Esophagus squamous epithelium (tissue), 5 donors: ENCODE results near the gene PAPPA. TPM values are rescaled to one million over a fixed set of nuclear protein-coding genes. Genes with fewer than 3 reads are reported as not detected.

Experiments used
- DNase-seq: peaks from one replicate; lab custom pipeline; 2025; lab: John Stamatoyannopoulos, UW
- H3K27ac ChIP-seq, 4 donors: fragments of 200-600 bp; sonication (generic); one replicate each; pipeline ENCODE4 v1.5.1; 2016 to 2019; ENCODE audit warnings: mild to moderate bottlenecking in 1 of 4
- H3K27me3 ChIP-seq, 4 donors: fragments of 200-600 bp; sonication (generic); 1 replicate in 3 of 4; 2 replicates in 1 of 4; pipeline versions ENCODE4 v1.5.1 to v1.6.0; 2017 to 2021; ENCODE audit warnings: antibody characterized with exemption in 1 of 4
- H3K36me3 ChIP-seq, 3 donors: fragments of 200-600 bp; sonication (generic); one replicate each; pipeline ENCODE4 v1.5.1; 2016 to 2019
- H3K4me1 ChIP-seq, 3 donors: fragments of 200-600 bp; sonication (generic); one replicate each; pipeline ENCODE4 v1.5.1; 2017 to 2019
- H3K4me3 ChIP-seq, 4 donors: fragments of 200-600 bp; sonication (generic); 1 replicate in 3 of 4; 2 replicates in 1 of 4; pipeline ENCODE4 v1.5.1; 2016 to 2019; ENCODE audit warnings: mild to moderate bottlenecking in 2 of 4, moderate library complexity in 1 of 4
- H3K9me3 ChIP-seq, 3 donors: fragments of 200-600 bp; sonication (generic); one replicate each; pipeline ENCODE4 v1.5.1; 2016 to 2019
- POLR2A ChIP-seq, 4 donors: fragments of 450-650 bp; IDR thresholded peaks; one replicate each; pipeline ENCODE4 v1.6.1; 2017; ENCODE audit warnings: antibody characterized with exemption in 4 of 4, mild to moderate bottlenecking in 4 of 4, moderate library complexity in 3 of 4
- WGBS, 2 donors: methylation state at CpG; one replicate each; pipeline ENCODE4 v1.1.5; 2018; 5-methylcytosine and 5-hydroxymethylcytosine counted together
- intact Hi-C: fragments of 100-400 bp; cut with DNase I; formaldehyde crosslinking; loops from one replicate; pipeline ENCODE4 v1.15.0; 2022
- total RNA-seq, 4 donors: library from RNA; depleted of rRNA; stranded (reverse); fragments of >200 nt; gene quantifications; one replicate each; pipeline ENCODE4 v1.1.0, GENCODE V29; 2016
- TF ChIP-seq, protein P1 (sequence below), 6 experiments: fragments of 450-650 bp in 4 of 6; fragments of 200-600 bp in 2 of 6; sonication (generic) in 2 of 6; IDR thresholded peaks; one replicate each; pipeline ENCODE4 v1.5.1; 2016 to 2019; ENCODE audit warnings: antibody characterized with exemption in 6 of 6, mild to moderate bottlenecking in 4 of 6, moderate library complexity in 4 of 6
- donor health status: DM: yes; HTN: yes; CAD: no.

PAPPA gene
- total RNA-seq, 4 donors from 2014 or later: 8.3 to 13.7 (median 11.4) TPM

- intact Hi-C loops: no loop called here
- no peaks in the 10 kb centered on the region for H3K27me3 ChIP-seq
- peaks cover 0 to 5% (median 4%) of the 10 kb centered on the region in 3 donors for H3K9me3 ChIP-seq
- H3K4me3 ChIP-seq: no peak overlapping the region
- TF ChIP-seq, protein P1, sequence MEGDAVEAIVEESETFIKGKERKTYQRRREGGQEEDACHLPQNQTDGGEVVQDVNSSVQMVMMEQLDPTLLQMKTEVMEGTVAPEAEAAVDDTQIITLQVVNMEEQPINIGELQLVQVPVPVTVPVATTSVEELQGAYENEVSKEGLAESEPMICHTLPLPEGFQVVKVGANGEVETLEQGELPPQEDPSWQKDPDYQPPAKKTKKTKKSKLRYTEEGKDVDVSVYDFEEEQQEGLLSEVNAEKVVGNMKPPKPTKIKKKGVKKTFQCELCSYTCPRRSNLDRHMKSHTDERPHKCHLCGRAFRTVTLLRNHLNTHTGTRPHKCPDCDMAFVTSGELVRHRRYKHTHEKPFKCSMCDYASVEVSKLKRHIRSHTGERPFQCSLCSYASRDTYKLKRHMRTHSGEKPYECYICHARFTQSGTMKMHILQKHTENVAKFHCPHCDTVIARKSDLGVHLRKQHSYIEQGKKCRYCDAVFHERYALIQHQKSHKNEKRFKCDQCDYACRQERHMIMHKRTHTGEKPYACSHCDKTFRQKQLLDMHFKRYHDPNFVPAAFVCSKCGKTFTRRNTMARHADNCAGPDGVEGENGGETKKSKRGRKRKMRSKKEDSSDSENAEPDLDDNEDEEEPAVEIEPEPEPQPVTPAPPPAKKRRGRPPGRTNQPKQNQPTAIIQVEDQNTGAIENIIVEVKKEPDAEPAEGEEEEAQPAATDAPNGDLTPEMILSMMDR (IDR thresholded peaks at IDR 0.05): no peak
- no peak for TF ChIP-seq POLR2A (IDR thresholded peaks at IDR 0.05)
- no peaks in the 10 kb centered on the region for H3K4me1 ChIP-seq
- no peak overlapping the region for H3K27ac ChIP-seq
- no peaks in the 10 kb centered on the region for H3K36me3 ChIP-seq
- WGBS, 2 donors: 78 to 92% methylated on average over 2 of the region's 2 CpGs
- no peak for DNase-seq
Observed at GRCh38 chr9:116451500-116452115, 298.0 kb downstream of the PAPPA start.
